Ishikawa (cell line): Measurements from ENCODE around the gene TTLL13.
A peak's percentile ranks its signal among the peaks of the same experiment; 100 is the strongest.

Experiments used
- CEBPB ChIP-seq: IDR thresholded peaks from 2 replicates; pipeline ENCODE4 v1.6.1; 2012
- CREB1 ChIP-seq: IDR thresholded peaks from 2 replicates; pipeline ENCODE4 v1.6.1; 2012; ENCODE audit warnings: low read depth
- EP300 ChIP-seq: IDR thresholded peaks from 2 replicates; pipeline ENCODE4 v1.6.1; 2012; ENCODE audit warnings: borderline replicate concordance
- FOXM1 ChIP-seq: IDR thresholded peaks from 2 replicates; pipeline ENCODE4 v1.6.1; 2012; ENCODE audit warnings: low read depth, borderline replicate concordance
- NFIC ChIP-seq: IDR thresholded peaks from 2 replicates; pipeline ENCODE4 v1.6.1; 2012
- RAD21 ChIP-seq: IDR thresholded peaks from 2 replicates; pipeline ENCODE4 v1.6.1; 2012; ENCODE audit warnings: low read depth
- REST ChIP-seq: IDR thresholded peaks from 2 replicates; pipeline ENCODE4 v1.6.1; 2012; ENCODE audit warnings: low read depth, mild to moderate bottlenecking
- TAF1 ChIP-seq: IDR thresholded peaks from 2 replicates; pipeline ENCODE4 v1.6.1; 2012; ENCODE audit warnings: low read depth, mild to moderate bottlenecking
- TCF12 ChIP-seq: IDR thresholded peaks from 2 replicates; pipeline ENCODE4 v1.6.1; 2012; ENCODE audit warnings: low read depth
- TEAD4 ChIP-seq: IDR thresholded peaks from 2 replicates; pipeline ENCODE4 v1.6.1; 2012
- USF1 ChIP-seq: IDR thresholded peaks from 2 replicates; pipeline ENCODE4 v1.6.1; 2012
- YY1 ChIP-seq: IDR thresholded peaks from 2 replicates; pipeline ENCODE4 v1.6.1; 2012; ENCODE audit warnings: low read depth
- ZBTB7A ChIP-seq: IDR thresholded peaks from 2 replicates; pipeline ENCODE4 v1.6.1; 2012; ENCODE audit warnings: low read depth
- TF ChIP-seq, protein P1 (sequence below): IDR thresholded peaks from 2 replicates; pipeline ENCODE4 v1.6.1; 2012

TTLL13 gene

DNA sequence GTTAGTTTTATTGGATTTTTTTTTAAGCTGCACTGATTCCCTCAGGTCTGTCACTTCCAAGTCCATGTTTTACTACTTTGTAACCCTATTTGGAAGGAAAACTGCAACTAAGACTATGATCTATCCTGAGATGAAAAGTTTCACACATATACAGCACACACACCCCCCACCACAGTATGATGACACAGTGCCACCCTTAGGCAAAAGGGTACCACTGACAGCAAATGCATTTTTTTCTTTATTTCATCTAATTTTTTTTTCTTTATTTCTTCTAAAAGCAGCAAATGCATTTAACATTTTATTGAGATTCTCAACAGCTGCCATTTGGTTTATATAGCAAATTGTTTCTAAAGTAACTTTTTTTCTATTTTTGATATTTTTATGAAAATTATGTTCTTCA, 37.3 kb downstream of the TTLL13 start:
- TF ChIP-seq TEAD4 (no peak), RAD21 (peak; percentile 64), EP300 (no peak)

DNA sequence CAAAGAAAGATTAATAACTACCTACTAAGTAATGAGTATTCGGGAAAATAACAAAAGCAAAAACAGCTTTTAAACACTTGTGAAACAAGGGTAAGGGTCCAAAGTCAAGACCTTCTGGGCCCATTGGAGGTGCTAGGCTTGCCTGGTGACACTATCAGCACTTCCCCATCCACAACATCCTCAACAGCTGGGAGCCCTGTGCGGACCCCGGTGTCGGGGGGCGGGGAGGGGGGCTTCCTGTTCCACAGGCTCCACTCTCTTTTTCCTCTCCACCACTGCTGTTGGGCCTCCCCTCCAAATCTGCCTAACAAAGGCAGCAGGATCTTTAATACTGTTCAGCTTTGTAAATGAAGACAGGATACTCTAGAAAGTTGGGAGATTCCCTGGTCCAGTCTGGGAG, 37.7 kb downstream of the TTLL13 start:
- TF ChIP-seq FOXM1, result no peak
- no peak for TF ChIP-seq USF1
- no peak for TF ChIP-seq NFIC
- no peak for TF ChIP-seq RAD21
- no peak for TF ChIP-seq TCF12
- no peak for TF ChIP-seq TAF1
- no peak for TF ChIP-seq TEAD4

GRCh38 chr15:90287946-90288345, 38.6 kb downstream of the TTLL13 start:
- TF ChIP-seq YY1 (no peak), ZBTB7A (no peak), EP300 (no peak), TCF12 (no peak), FOXM1 (no peak)

GRCh38 chr15:90291679-90292356, 42.5 kb downstream of the TTLL13 start:
- TF ChIP-seq TAF1 (peak; percentile 31; the same call in 1 of the 2 replicates), CREB1 (no peak), NFIC (no peak), RAD21 (no peak), TEAD4 (no peak; the same call in 1 of the 2 replicates), USF1 (no peak)
- TF ChIP-seq, protein P1, sequence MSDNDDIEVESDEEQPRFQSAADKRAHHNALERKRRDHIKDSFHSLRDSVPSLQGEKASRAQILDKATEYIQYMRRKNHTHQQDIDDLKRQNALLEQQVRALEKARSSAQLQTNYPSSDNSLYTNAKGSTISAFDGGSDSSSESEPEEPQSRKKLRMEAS, result no peak

GRCh38 chr15:90293040-90293810, 43.9 kb downstream of the TTLL13 start:
- TF ChIP-seq TEAD4 (peak; percentile 35; the same call in 1 of the 2 replicates), YY1 (0 out of 2 replicates have a peak, but pooled peaks have one; percentile 32), RAD21 (peak; percentile 89), NFIC (peak; percentile 75), TCF12 (0 out of 2 replicates have a peak, but pooled peaks have one; percentile 49), USF1 (peak; percentile 81)
- TF ChIP-seq, protein P1, result peak; percentile 67

DNA sequence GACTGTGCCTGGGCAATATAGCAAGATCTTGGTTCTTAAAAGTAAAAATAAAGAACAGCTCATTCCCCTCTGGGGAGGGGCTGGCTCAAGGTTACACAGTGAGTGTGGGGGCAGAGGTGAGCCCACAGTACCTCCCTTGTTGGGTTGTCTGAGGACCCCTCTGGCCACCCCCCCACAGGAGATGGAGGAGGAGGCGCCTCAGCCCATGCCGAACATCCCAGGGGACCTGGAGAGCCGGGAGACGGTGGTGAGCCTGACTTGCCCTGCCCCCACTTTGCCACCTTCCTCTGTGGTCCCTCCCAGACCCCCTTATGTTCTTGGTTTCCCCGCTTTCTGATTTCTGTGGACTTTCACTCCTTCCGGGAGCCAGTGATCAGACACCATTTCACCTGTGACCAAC, 44.8 kb downstream of the TTLL13 start:
- TF ChIP-seq YY1, result no peak
- no peak for TF ChIP-seq RAD21
- no peak for TF ChIP-seq USF1
- TF ChIP-seq CEBPB, result no peak
- TF ChIP-seq NFIC, result no peak
- no peak for TF ChIP-seq TAF1
- TF ChIP-seq, protein P1, result no peak
- no peak for TF ChIP-seq TCF12
- no peak for TF ChIP-seq REST
- no peak for TF ChIP-seq TEAD4
- TF ChIP-seq FOXM1, result no peak
- no peak for TF ChIP-seq CREB1
